ENCODE measurements around the gene COL23A1.

Gene COL23A1

DNA sequence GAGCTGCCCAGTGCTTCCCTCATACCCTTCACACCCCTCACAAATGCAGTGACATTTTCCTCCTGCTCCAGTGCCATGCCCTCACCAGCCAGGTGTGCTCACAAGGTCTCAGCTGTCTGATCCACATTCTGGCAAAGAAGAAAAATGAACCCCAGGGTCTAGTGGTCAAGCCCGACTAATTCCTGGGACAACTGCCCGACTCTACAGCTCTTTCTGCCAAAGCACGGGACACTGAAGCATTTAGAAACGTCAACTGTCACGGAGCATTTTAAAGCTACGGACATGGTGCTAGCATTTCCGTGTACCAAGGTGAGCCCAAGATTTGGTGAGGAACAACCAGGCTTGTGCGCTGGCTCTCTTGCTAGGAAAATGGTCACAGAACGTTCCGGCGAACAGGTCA, 300.8 kb downstream of the COL23A1 start:
- DNase-seq = no peak

DNA sequence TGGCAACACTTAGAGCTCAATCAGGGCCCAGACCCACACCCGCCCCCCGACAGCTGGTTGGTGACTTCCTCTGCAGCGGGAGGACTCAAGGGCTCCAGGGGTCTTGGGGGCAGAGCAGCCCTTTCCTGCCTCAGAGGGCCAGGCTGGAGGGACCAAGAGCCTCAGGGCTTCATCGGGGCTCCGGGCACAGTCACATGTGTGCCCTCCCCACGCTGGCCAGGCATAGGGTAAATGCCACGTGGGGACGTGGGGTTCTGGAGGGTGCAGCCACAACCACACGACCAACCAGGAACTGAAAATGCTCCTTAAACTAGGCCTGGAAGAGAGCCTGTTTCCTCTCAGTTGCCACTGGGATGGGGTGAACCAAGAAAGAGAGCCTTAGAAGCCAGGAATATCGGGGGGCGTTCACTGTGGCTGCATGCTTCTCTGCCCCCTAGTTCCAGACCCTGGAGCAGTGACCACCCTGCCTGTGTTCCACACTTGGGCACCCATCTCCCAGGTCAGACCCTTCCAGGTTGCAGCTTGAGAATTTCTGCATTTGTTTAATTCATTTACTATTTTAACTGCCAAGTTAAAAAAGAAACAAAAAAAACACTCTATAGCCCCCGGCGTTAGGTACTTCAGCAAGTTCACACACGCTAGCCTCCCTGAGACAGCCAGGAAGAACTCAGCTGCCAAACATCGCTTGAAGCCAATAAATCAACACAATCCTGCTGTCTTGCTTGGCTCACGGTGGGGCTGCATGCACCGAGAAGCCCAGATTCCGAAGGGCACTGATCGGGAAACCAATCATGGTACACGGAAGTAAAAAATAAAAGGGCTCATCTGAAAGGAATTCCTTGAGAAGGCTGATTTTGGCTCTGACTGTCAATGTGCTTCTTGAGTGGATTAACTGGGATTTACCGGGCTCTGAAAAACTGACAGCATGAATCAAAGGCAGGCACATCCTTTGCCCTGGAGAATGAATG, 301.5 kb downstream of the COL23A1 start:
- no peak for DNase-seq

DNA sequence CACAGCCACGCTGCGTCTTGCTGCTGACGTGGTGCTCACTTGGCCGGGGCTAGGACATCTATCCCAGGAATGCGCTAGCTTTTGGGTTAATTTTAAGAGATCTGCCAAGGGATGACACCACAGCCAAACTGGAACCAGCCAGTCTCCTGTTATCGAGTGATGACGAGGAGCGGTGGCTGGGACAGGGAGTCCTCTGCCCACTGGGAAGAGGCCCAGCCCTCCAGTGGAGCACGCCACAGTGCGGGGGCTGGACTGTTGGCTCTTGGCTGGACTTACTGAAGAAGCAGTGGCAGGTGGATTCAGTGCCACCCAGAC, 302.4 kb downstream of the COL23A1 start:
- no peak for DNase-seq

DNA sequence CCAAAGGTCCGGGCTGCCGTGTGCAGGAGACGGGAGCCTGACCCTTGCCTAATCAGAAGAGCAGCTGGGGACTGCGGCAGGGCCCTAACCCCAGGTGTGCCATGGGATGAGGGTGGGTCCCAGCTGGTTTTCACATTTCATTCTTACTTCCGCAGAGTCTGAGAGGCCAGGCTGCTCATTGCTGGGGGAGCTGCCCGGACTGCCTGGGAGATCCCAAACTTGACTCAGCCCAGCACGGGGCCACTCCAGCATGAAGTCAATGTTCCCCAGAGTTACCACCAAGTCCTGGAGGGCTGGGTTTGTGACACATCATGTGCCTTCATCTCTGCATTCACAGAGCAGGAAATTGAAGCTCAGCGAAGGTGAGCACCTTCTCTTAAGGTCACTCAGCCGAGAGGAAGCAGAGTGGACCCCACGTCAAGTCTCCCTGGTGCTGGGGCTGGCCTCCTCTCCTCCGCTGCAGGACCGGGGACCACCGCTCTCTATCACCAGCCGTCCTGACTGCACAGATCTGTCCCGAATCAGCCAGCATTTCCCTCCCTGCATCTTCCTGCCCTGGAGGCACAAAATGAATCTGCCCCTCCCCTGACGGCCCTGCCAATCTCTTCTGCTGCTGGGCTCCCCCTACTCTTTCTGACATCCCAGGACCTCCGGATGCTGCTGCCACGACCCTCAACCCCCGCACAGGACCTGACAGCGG, 303.0 kb downstream of the COL23A1 start:
- no peak for DNase-seq

GRCh38 chr5:178286226-178287090, 303.7 kb downstream of the COL23A1 start:
- no peak for DNase-seq

DNA sequence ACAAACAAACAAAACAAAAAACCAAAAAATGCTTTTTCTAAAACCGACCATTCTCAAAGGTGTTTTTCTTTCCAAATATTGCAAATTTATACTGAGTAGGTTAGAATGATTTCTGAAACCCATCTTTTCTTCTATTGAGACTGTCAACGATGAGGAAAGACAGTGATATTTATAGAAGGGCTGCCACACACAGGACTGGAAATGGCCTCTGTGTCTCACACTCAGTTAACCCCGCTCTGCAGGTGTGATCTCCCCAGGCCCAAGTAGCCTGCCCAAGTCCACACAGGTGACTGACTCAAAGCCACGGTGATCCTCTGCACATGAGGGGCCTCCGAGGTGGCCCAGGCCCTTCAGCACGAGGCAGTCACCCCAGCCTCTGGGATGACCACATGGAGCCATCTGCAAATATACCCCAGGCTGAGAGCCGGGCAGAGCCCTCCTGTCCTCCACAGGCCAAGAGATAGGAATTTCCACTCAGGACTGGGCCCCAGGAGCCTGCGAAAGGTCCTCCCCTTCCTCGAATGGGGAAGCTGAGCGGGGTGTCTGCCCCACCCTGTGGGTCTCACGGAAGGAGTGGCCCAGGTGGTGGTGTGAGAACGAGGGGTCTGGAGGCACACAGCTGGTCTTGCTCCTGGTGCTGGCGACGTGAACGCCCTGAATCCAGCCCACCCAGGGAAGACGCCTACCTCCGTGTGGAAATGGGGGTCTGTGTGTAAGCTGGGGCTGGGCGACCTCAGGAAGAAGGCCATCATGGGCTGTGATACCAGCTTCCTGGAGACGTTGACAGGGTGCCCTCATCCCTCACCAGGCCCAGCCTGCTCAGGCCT, 304.6 kb downstream of the COL23A1 start:
- DNase-seq = no peak

GRCh38 chr5:178284996-178285395, 305.2 kb downstream of the COL23A1 start:
- DNase-seq = no peak

GRCh38 chr5:178284093-178284675, 306.0 kb downstream of the COL23A1 start:
- DNase-seq = no peak

DNA sequence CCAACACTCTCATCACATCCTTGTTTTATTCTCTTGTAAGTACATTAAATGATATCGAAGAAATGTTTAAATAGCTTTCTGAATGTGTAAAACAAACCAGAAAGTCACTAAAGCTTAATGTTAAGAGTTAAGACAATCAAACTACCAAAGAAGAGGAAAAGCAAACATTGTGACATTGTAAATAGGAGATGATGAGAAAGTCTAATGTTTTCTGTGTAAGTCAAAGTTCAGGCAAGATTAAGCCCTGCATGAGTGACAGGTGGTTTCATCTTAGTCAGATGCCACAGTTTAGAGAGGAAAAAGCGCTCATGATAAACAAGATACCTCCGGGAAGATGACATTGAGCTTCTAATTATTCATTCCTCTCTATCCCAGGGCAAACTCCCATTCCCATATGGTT, 306.7 kb downstream of the COL23A1 start:
- DNase-seq = no peak

DNA sequence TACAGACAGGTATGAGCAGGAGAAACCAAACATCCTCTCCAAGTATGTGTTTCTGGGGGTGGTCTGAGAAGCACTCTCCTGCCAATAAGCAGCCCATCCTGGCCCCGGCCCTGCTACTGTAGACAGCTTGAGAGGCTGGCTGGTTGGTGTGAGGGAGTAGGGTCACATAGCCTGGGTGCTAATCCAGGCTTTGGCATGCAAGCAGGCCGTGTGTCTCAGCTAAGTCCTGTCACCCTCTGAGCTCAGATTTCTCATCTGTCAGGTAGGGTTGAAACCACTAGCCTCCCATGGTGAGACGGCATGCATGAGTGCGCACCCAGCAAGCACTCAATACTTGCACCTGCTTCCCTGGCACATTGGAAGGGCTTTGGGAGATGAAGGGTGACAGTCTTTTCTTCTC, 307.8 kb downstream of the COL23A1 start:
- no peak for DNase-seq

- DNase-seq = no peak
Measured at GRCh38 chr5:178281331-178281730, 308.9 kb downstream of the COL23A1 start.

GRCh38 chr5:178280631-178281030, 309.6 kb downstream of the COL23A1 start:
- no peak for DNase-seq

DNA sequence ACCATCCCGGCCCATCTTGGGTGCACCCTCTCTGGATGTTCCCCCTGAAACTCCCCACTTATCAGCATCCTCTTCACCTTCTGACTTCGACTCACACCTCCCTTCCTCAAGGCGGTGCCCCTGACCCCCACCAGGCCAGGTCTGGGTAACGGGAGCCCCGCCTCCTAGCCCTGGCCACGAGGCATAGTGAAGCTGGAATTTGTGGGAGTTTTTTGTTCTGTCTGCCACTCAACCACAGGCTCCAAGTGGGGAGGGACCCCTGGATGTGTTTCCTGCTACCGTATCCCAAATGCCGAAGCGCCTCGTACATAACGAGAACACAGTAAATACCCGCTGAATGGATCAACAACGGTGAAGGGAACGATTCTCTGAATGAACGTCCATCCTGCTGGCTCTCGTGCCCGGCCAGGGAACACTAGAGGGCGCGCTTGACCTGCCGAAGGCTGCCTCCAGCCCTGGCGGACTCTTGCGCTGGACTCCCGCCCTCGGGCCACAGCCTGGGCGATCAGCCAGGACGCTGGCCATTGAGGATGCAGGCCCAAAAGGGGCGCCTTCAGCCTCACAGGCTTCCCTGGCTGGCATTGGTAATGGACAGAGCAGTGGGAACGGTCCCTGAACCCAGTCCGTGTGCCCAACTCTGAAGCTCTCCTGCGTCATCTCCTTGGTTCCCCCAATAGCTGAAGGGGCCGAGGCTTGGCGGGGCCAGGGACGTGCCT, 310.3 kb downstream of the COL23A1 start:
- DNase-seq = peak; percentile 50

DNA sequence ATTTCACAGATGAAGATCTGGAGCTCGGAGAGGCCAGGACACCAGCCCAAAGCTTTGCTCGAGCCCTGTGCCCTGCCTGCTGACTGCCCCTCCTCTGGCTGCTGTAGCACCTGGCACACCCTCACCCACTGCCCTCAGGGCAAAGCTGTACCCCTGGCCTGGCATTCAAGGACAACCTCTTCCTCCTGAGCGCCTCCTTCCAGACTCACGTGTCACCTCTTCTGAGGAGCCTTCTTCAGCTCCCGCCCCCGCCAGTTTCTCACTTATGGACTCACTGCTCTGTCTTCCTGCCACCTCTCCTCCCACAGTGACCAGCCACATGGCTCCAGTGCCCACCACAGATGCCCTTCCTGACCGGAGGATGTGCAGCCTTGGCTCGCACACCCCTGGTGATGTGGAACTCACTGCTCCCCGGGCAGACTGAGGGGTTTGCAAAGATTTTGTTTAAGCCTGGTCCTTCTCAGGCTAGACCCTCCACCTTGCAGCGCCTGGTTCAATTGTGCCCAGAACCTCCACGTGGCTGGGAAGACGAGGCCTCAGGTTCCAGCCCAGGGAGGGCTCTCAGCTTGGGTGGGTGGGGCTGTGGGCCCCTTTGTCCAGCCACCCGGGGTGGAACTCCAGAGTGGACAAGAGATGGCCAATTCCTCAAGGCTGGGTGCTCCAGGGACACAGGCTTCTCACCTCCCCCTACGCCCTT, 311.0 kb downstream of the COL23A1 start:
- DNase-seq = no peak

- DNase-seq = no peak
Measured at GRCh38 chr5:178278358-178279023, 311.7 kb downstream of the COL23A1 start.

DNA sequence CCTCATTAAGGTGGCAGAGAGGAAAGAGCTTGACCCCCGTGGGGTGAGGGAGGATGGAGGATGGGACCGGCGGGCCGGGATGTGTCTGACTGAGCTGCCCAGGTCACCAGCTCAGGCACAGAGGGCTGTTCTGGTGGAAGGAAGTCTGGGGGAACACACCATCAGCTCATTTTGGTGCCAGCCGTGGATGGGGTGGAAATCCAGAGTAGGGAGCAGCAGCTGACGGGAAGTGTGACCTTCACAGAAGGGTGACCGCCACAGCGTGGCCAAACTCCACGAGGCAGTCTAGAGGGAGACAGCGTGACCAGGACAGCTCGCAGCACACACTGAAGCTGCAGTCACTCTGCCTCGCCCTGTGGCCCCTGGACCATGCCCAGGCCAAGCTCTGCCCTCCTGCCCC, 312.3 kb downstream of the COL23A1 start:
- DNase-seq = no peak

GRCh38 chr5:178277346-178277745, 312.8 kb downstream of the COL23A1 start:
- DNase-seq = no peak

DNA sequence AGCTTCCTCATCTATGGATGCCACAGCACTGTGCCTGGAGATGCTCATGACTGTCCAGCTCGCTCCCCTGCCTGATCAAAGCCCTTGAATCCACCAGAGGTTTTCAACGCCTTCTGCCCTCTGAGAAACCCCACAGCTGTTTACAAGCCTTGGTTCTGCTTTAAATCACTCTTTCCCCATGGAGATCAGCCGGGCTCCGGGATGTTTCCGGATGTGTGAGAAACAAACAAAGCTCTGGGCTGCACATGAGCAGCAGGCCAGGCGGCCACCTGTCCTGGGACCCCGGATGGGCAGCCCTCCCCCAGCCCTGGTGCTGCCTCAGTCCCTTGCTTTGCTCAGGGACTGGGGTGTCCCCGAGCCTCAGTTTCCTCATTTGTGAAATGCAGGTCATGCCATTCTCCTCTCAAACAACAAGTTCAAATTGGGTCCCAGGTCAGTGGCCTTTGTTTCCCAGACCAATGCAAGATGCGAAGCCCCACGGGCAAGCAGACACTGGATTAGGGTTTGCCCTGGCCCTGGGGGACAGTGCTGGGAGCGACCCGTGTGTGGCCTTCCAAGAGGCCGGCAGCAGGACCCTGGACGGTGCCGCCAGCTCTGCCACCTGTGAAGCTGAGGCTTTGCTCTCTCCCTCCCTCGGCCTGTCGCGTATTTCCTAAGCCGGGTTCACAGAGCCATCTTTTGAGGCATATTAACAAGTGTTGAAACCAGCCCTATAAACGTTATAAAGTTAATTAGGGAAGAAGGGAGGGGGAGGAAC, 315.2 kb downstream of the COL23A1 start:
- no peak for DNase-seq
